Cardiac muscle cell (in vitro differentiated cells and primary cell): ENCODE data around the gene CCDC186. TPM values are rescaled to one million over a fixed set of nuclear protein-coding genes. Genes with fewer than 3 reads are reported as not detected.

Experiments used
- DNase-seq, 2 donors: peaks; one replicate each; pipeline versions ENCODE4 v3.0.0 to v3.0.0-alpha.2; 2010 to 2017; ENCODE audit warnings: low read depth in 1 of 2, low spot score in 1 of 2
- H3K27ac ChIP-seq: fragments of 200-600 bp; sonication (generic); 2 replicates; pipeline ENCODE4 v1.5.1; 2016
- H3K27me3 ChIP-seq: fragments of 200-600 bp; sonication (generic); 2 replicates; pipeline ENCODE4 v1.6.0; 2016; ENCODE audit warnings: control low read depth
- H3K36me3 ChIP-seq: fragments of 200-600 bp; sonication (generic); 2 replicates; pipeline ENCODE4 v1.5.1; 2016; ENCODE audit warnings: control low read depth
- H3K4me1 ChIP-seq: fragments of 200-600 bp; sonication (generic); 2 replicates; pipeline ENCODE4 v1.8.1; 2017; ENCODE audit warnings: low read depth, mild to moderate bottlenecking, mixed run types
- H3K4me3 ChIP-seq: fragments of 200-600 bp; sonication (generic); 2 replicates; pipeline ENCODE4 v1.5.1; 2016; ENCODE audit warnings: mild to moderate bottlenecking
- H3K9me3 ChIP-seq: fragments of 200-600 bp; sonication (generic); 2 replicates; pipeline ENCODE4 v1.5.1; 2017; ENCODE audit warnings: low read depth, mild to moderate bottlenecking, control low read depth
- CTCF ChIP-seq: IDR thresholded peaks from 2 replicates; pipeline ENCODE4 v1.5.1; 2012; ENCODE audit warnings: low read depth, mild to moderate bottlenecking, low read length
- polyA plus RNA-seq: library from polyadenylated mRNA; unstranded; fragments of >200 nt; fragmentation: Nextera tagmentation; extraction: Ambion mirVana; gene quantifications from 2 replicates; pipeline ENCODE4 v1.2.1, GENCODE V29; 2016
- total RNA-seq: library from RNA; depleted of rRNA; stranded (reverse); fragments of >200 nt; gene quantifications from 2 replicates; pipeline ENCODE4 v1.2.3, GENCODE V29; 2016

The CCDC186 gene
- 5.2 and 8.7 TPM in 2 replicates for total RNA-seq
- 10.8 and 14.8 TPM in 2 replicates for polyA plus RNA-seq

- DNase-seq, result peak; percentile 89 to 99
- H3K27ac ChIP-seq, result peak within 1 kb of the TSS; percentile 93
- TF ChIP-seq CTCF, result no peak
- peak within 1 kb of the TSS; percentile 87 for H3K4me3 ChIP-seq
- H3K36me3 ChIP-seq, result no peaks in the 10 kb centered on the region
- no peaks in the 10 kb centered on the region for H3K4me1 ChIP-seq
- H3K9me3 ChIP-seq, result no peaks in the 10 kb centered on the region
- no peaks in the 10 kb centered on the region for H3K27me3 ChIP-seq
Observed at GRCh38 chr10:114173921-114174694, at the start of gene CCDC186. TSS of gene CCDC186 (minus strand) at chr10:114174203. CDS start at chr10:114163268, 10,935 bp downstream.

GRCh38 chr10:114223066-114223465 is 49.1 kb upstream of the CCDC186 start:
- TF ChIP-seq CTCF, result no peak
- Histone ChIP-seq H3K9me3 (no peaks in the 10 kb centered on the region), H3K4me1 (peaks cover 10% of the 10 kb centered on the region), H3K27me3 (no peaks in the 10 kb centered on the region), H3K4me3 (no peak overlapping the region), H3K36me3 (no peaks in the 10 kb centered on the region), H3K27ac (no peak overlapping the region)
- no peak for DNase-seq

DNA sequence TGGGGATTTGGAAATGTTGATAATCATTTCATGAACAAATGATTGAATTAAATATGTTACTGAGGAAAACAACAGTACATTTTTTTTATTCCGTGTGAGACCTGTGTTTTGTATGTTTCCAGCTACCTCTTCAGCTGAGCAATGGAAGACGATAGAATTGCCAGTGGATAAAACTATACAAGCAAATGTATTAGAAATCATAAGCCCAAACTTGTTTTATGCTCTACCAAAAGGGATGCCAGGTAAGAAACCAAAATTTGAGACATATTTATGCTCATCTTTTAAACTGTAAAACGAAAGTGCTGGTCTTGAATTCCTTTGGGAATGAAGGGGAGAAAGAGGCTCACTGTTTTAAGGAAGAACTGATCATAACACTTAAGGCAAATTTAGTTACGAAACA is 47.2 kb upstream of the CCDC186 start:
- no peak overlapping the region for H3K4me3 ChIP-seq
- TF ChIP-seq CTCF, result no peak
- no peak overlapping the region for H3K27ac ChIP-seq
- no peaks in the 10 kb centered on the region for H3K36me3 ChIP-seq
- DNase-seq, result no peak
- no peaks in the 10 kb centered on the region for H3K4me1 ChIP-seq
- no peaks in the 10 kb centered on the region for H3K27me3 ChIP-seq
- H3K9me3 ChIP-seq, result no peaks in the 10 kb centered on the region

DNA sequence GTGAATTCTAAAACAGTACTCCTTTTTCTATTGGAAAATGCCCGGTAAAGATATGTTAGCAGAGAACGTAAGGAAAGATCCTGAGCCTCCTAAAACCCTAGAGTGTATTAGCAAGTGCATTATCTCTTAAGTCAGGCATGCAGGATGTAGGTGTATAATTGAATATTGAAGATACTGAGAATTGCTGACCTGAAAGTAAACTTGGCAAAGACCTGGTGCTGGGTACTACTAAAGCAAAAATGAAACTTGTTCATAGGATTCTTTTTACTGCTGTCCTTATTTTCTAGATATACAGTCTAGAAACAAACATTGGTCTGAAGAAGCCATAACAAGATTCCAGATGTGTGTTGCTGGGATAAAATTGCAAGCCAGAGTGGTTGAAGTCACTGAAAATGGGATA is 46.3 kb upstream of the CCDC186 start:
- no peak for TF ChIP-seq CTCF
- DNase-seq, result no peak
- no peaks in the 10 kb centered on the region for H3K27me3 ChIP-seq
- H3K4me1 ChIP-seq, result no peaks in the 10 kb centered on the region
- no peaks in the 10 kb centered on the region for H3K36me3 ChIP-seq
- H3K27ac ChIP-seq, result no peak overlapping the region
- H3K9me3 ChIP-seq, result no peaks in the 10 kb centered on the region
- H3K4me3 ChIP-seq, result no peak overlapping the region

GRCh38 chr10:114215033-114215432 is 41.0 kb upstream of the CCDC186 start:
- no peak for TF ChIP-seq CTCF
- H3K4me3 ChIP-seq, result no peak overlapping the region
- no peaks in the 10 kb centered on the region for H3K9me3 ChIP-seq
- DNase-seq, result no peak
- H3K4me1 ChIP-seq, result no peaks in the 10 kb centered on the region
- H3K27me3 ChIP-seq, result no peaks in the 10 kb centered on the region
- no peak overlapping the region for H3K27ac ChIP-seq
- H3K36me3 ChIP-seq, result no peaks in the 10 kb centered on the region
